GM08714 (cell line): Measurements from ENCODE around the gene CCDC57.

Experiments
- H3K4me3 ChIP-seq: fragments of 200-500 bp; sonication (Bioruptor generic); 2 replicates; pipeline ENCODE4 v1.5.1; 2014; ENCODE audit warnings: mild to moderate bottlenecking, low read length, inconsistent platforms
- ZNF274 ChIP-seq: IDR thresholded peaks from 2 replicates; pipeline ENCODE4 v1.6.1; 2012; ENCODE audit warnings: mild to moderate bottlenecking, low read depth, low read length

The CCDC57 gene

GRCh38 chr17:82226809-82227628, 14.4 kb upstream of the CCDC57 start:
- TF ChIP-seq ZNF274: no peak
- H3K4me3 ChIP-seq: no peak overlapping the region

- no peak for TF ChIP-seq ZNF274
- no peak overlapping the region for H3K4me3 ChIP-seq
Measured at GRCh38 chr17:82226146-82226808, 13.6 kb upstream of the CCDC57 start.

- TF ChIP-seq ZNF274: no peak
- no peak overlapping the region for H3K4me3 ChIP-seq
Measured at GRCh38 chr17:82225368-82226029, 12.9 kb upstream of the CCDC57 start.

- no peak overlapping the region for H3K4me3 ChIP-seq
- no peak for TF ChIP-seq ZNF274
Measured at GRCh38 chr17:82224666-82225065, 12.0 kb upstream of the CCDC57 start.

GRCh38 chr17:82223517-82223916, 10.9 kb upstream of the CCDC57 start:
- no peak for TF ChIP-seq ZNF274
- no peak overlapping the region for H3K4me3 ChIP-seq

GRCh38 chr17:82222816-82223215, 10.2 kb upstream of the CCDC57 start:
- TF ChIP-seq ZNF274: no peak
- no peak overlapping the region for H3K4me3 ChIP-seq

- TF ChIP-seq ZNF274: no peak
- no peak overlapping the region for H3K4me3 ChIP-seq
Measured at GRCh38 chr17:82221341-82221902, 8.8 kb upstream of the CCDC57 start.

- no peak overlapping the region for H3K4me3 ChIP-seq
- no peak for TF ChIP-seq ZNF274
Measured at GRCh38 chr17:82219753-82220709, 7.4 kb upstream of the CCDC57 start.

- no peak for TF ChIP-seq ZNF274
- H3K4me3 ChIP-seq: no peak overlapping the region
Measured at GRCh38 chr17:82219083-82219482, 6.4 kb upstream of the CCDC57 start.

- H3K4me3 ChIP-seq: no peak overlapping the region
- no peak for TF ChIP-seq ZNF274
Measured at GRCh38 chr17:82218349-82219075, 5.9 kb upstream of the CCDC57 start.

- no peak for TF ChIP-seq ZNF274
- no peak overlapping the region for H3K4me3 ChIP-seq
Measured at GRCh38 chr17:82217530-82218204, 5.0 kb upstream of the CCDC57 start.

GRCh38 chr17:82217120-82217529, 4.5 kb upstream of the CCDC57 start:
- TF ChIP-seq ZNF274: no peak
- no peak overlapping the region for H3K4me3 ChIP-seq
